ENCODE measurements around the gene BST1. TPM values are rescaled to one million over a fixed set of nuclear protein-coding genes. Genes with fewer than 3 reads are reported as not detected.
A peak's percentile ranks its signal among the peaks of the same experiment; 100 is the strongest.

Gene BST1
- total and polyA plus RNA-seq, 10 of the 15 experiments (the other 5 are each of a cell fraction or from before 2014, with no cell fraction given) = 0.04 to 0.42 (median 0.11) TPM; not detected in 1

GRCh38 chr4:15681372-15682241, 21.3 kb upstream of the BST1 start, which contains the start of gene FAM200B (continued):
- TF ChIP-seq ZNF592 (IDR thresholded peaks at IDR 0.05) (no peak), USF2 (IDR thresholded peaks at IDR 0.05; ENCODE audit: borderline replicate concordance, low read depth, low read length) (no peak), POU2F2 (IDR thresholded peaks at IDR 0.05; ENCODE audit: borderline replicate concordance, low read depth, low read length) (peak; percentile 27; the same call in 1 of the 3 replicates), CUX1 (IDR thresholded peaks at IDR 0.05; ENCODE audit: insufficient replicate concordance, low read depth, low read length) (no peak), RELB (IDR thresholded peaks at IDR 0.05; ENCODE audit: low read depth) (peak; percentile 78), CBX5 (IDR thresholded peaks at IDR 0.05; ENCODE audit: low read depth) (peak; percentile 92), CBX3 (IDR thresholded peaks at IDR 0.05; ENCODE audit: borderline replicate concordance, low read depth) (no peak), EGR1 (IDR thresholded peaks at IDR 0.05; ENCODE audit: borderline replicate concordance in 1 of 2, low read depth in 2 of 2, low read length in 2 of 2) (peak in 1 of 2 experiments; percentile 49; a peak in 1 of 3 replicates), CEBPB (IDR thresholded peaks at IDR 0.05; ENCODE audit: borderline replicate concordance in 1 of 2, low read depth in 2 of 2, low read length in 2 of 2) (no peak), TARDBP (IDR thresholded peaks at IDR 0.05; ENCODE audit: borderline replicate concordance) (peak; percentile 58; the same call in 1 of the 2 replicates), ZNF24 (IDR thresholded peaks at IDR 0.05) (no peak)
